HL-60 (cell line): ENCODE results near the gene FBXW7.

Experiments used
- DNase-seq, 2 experiments: peaks; one replicate each; pipeline ENCODE4 v3.0.0-alpha.2; 2010 to 2020; ENCODE audit warnings: low read depth in 1 of 2, low spot score in 1 of 2
- H3K27ac ChIP-seq: fragments of 250-450 bp; sonication (Bioruptor Pico); replicated peaks from 2 replicates; pipeline ENCODE4 v1.5.1; 2020; ENCODE audit warnings: mild to moderate bottlenecking, moderate library complexity
- H3K27me3 ChIP-seq: fragments of 250-450 bp; sonication (Bioruptor Pico); 2 replicates; pipeline ENCODE4 v1.5.1; 2021; ENCODE audit warnings: mild to moderate bottlenecking, moderate library complexity; ENCODE audit not compliant: insufficient read depth, poor library complexity, severe bottlenecking
- H3K4me3 ChIP-seq: replicated peaks from 2 replicates; pipeline ENCODE4 v1.5.1; 2011; ENCODE audit warnings: mild to moderate bottlenecking, control low read depth, low read length; ENCODE audit not compliant: insufficient read depth
- CTCF ChIP-seq: IDR thresholded peaks from one replicate; pipeline ENCODE4 v1.5.1; 2011; ENCODE audit warnings: low read length, control low read depth, inconsistent platforms; ENCODE audit not compliant: insufficient read depth
- GABPA ChIP-seq: IDR thresholded peaks from 2 replicates; pipeline ENCODE4 v1.6.1; 2012; ENCODE audit warnings: low read depth
- POLR2AphosphoS5 ChIP-seq: IDR thresholded peaks from 2 replicates; pipeline ENCODE4 v1.6.1; 2012; ENCODE audit warnings: low read depth
- REST ChIP-seq: IDR thresholded peaks from 2 replicates; pipeline ENCODE4 v1.6.1; 2012; ENCODE audit warnings: low read depth; ENCODE audit not compliant: insufficient replicate concordance
- SPI1 ChIP-seq: IDR thresholded peaks from 2 replicates; pipeline ENCODE4 v1.6.1; 2012; ENCODE audit warnings: low read depth, mild to moderate bottlenecking, borderline replicate concordance

The FBXW7 gene

GRCh38 chr4:152451496-152451895, 84.4 kb downstream of the FBXW7 start:
- no peaks in the 10 kb centered on the region for H3K27me3 ChIP-seq
- TF ChIP-seq CTCF (no peak), REST (no peak), POLR2AphosphoS5 (no peak), GABPA (no peak), SPI1 (no peak)
- no peak overlapping the region for H3K27ac ChIP-seq
- no peak for DNase-seq
- H3K4me3 ChIP-seq: no peak overlapping the region

GRCh38 chr4:152448854-152449253, 87.0 kb downstream of the FBXW7 start:
- TF ChIP-seq CTCF (no peak), REST (no peak), SPI1 (no peak), GABPA (no peak), POLR2AphosphoS5 (no peak)
- H3K27me3 ChIP-seq: no peaks in the 10 kb centered on the region
- no peak for DNase-seq
- no peak overlapping the region for H3K4me3 ChIP-seq
- no peak overlapping the region for H3K27ac ChIP-seq

- no peak for TF ChIP-seq REST
- no peak for TF ChIP-seq GABPA
- TF ChIP-seq SPI1: no peak
- Histone ChIP-seq H3K27ac (no peak overlapping the region), H3K4me3 (no peak overlapping the region), H3K27me3 (no peaks in the 10 kb centered on the region)
- DNase-seq: no peak
Measured at GRCh38 chr4:152448038-152448707, 87.7 kb downstream of the FBXW7 start.
